Lung (tissue), 12 donors: Measurements from ENCODE around the gene GABRB2. TPM values are rescaled to one million over a fixed set of nuclear protein-coding genes. Genes with fewer than 3 reads are reported as not detected.
A peak's percentile ranks its signal among the peaks of the same experiment; 100 is the strongest.

Experiments used
- ATAC-seq: fragments of 200-7000 bp; cut with Tn5 transposase; one replicate; pipeline ENCODE4 v1.9.1; 2020; ENCODE audit warnings: moderate number of reproducible peaks; ENCODE audit not compliant: insufficient read depth, low FRiP score
- DNase-seq, 3 donors: peaks; one replicate each; pipeline ENCODE4 v3.0.0-alpha.2; 2013 to 2017
- H3K27ac ChIP-seq, 2 donors: one replicate each; pipeline ENCODE4 v1.5.1; 2013; ENCODE audit warnings: mild to moderate bottlenecking in 2 of 2, moderate library complexity in 2 of 2, control low read depth in 1 of 2, inconsistent platforms in 1 of 2, low read depth in 1 of 2, low read length in 1 of 2
- H3K27me3 ChIP-seq, 3 donors: one replicate each; pipeline ENCODE4 v1.5.1; 2013; ENCODE audit warnings: low read length in 2 of 3; ENCODE audit not compliant: control insufficient read depth in 3 of 3, insufficient read depth in 3 of 3
- H3K36me3 ChIP-seq, 4 donors: one replicate each; pipeline ENCODE4 v1.5.1; 2013; ENCODE audit warnings: low read length in 4 of 4, mild to moderate bottlenecking in 1 of 4, moderate library complexity in 1 of 4; ENCODE audit not compliant: control insufficient read depth in 4 of 4, insufficient read depth in 4 of 4
- H3K4me1 ChIP-seq, 5 donors: one replicate each; pipeline ENCODE4 v1.5.1; 2013; ENCODE audit warnings: low read length in 5 of 5, mild to moderate bottlenecking in 2 of 5, moderate library complexity in 1 of 5; ENCODE audit not compliant: control insufficient read depth in 5 of 5, insufficient read depth in 5 of 5
- H3K4me3 ChIP-seq: one replicate; pipeline ENCODE4 v1.5.1; 2013; ENCODE audit warnings: mild to moderate bottlenecking, control low read depth, moderate library complexity
- H3K9ac ChIP-seq, 2 donors: one replicate each; pipeline ENCODE4 v1.5.1; 2013; ENCODE audit warnings: low read length in 2 of 2, control low read depth in 1 of 2; ENCODE audit not compliant: insufficient read depth in 1 of 2
- H3K9me3 ChIP-seq, 4 donors: one replicate each; pipeline ENCODE4 v1.5.1; 2013; ENCODE audit warnings: low read length in 3 of 4, mild to moderate bottlenecking in 1 of 4, moderate library complexity in 1 of 4; ENCODE audit not compliant: control insufficient read depth in 4 of 4, insufficient read depth in 3 of 4
- WGBS, 2 donors: extraction: QIAGEN DNeasy Blood & Tissue Kit; methylation state at CpG; one replicate each; pipeline ENCODE4 v1.1.7; 2013; 5-methylcytosine and 5-hydroxymethylcytosine counted together
- polyA plus RNA-seq, 2 donors: library from polyadenylated mRNA; stranded (reverse); fragments of 200-250 nt; gene quantifications; one replicate each; pipeline ENCODE4 v1.2.1, GENCODE V29; 2013
- total RNA-seq, 2 donors: library from RNA; depleted of rRNA in 1 of 2; stranded (reverse); fragments of >200 nt in 1 of 2; gene quantifications; one replicate each; pipeline ENCODE4 v1.2.1, GENCODE V29; 2014 to 2021
- TF ChIP-seq, protein P1 (sequence below): IDR thresholded peaks from 2 replicates; pipeline ENCODE4 v1.5.1; 2012; ENCODE audit warnings: mild to moderate bottlenecking; ENCODE audit errors: control extremely low read depth, extremely low read depth
- donor health status: control.
- donor health status: control.
- donor health status: Bipolar disorder and iron deficiency.
- donor health status: healthy.
- donor health status: DM: yes; HTN: yes; CAD: no.

The GABRB2 gene
- total and polyA plus RNA-seq, 4 donors, result 0.28 to 6.8 (median 0.86) TPM

GRCh38 chr5:161306351-161306995 is 240.1 kb downstream of the GABRB2 start:
- no peak overlapping the region for H3K9ac ChIP-seq
- TF ChIP-seq, protein P1, sequence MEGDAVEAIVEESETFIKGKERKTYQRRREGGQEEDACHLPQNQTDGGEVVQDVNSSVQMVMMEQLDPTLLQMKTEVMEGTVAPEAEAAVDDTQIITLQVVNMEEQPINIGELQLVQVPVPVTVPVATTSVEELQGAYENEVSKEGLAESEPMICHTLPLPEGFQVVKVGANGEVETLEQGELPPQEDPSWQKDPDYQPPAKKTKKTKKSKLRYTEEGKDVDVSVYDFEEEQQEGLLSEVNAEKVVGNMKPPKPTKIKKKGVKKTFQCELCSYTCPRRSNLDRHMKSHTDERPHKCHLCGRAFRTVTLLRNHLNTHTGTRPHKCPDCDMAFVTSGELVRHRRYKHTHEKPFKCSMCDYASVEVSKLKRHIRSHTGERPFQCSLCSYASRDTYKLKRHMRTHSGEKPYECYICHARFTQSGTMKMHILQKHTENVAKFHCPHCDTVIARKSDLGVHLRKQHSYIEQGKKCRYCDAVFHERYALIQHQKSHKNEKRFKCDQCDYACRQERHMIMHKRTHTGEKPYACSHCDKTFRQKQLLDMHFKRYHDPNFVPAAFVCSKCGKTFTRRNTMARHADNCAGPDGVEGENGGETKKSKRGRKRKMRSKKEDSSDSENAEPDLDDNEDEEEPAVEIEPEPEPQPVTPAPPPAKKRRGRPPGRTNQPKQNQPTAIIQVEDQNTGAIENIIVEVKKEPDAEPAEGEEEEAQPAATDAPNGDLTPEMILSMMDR, result no peak
- ATAC-seq, result no peak
- H3K27ac ChIP-seq, result no peak overlapping the region
- WGBS, 2 donors, result 62 to 81% methylated on average over 4 of the region's 4 CpGs
- H3K4me1 ChIP-seq, result no peaks in the 10 kb centered on the region
- peak in 1 of 3 donors; percentile 1 for DNase-seq
- H3K27me3 ChIP-seq, result no peaks in the 10 kb centered on the region
- H3K4me3 ChIP-seq, result no peak overlapping the region
- H3K36me3 ChIP-seq, result no peaks in the 10 kb centered on the region
- H3K9me3 ChIP-seq, result peaks cover 0 to 7% (median 0%) of the 10 kb centered on the region in 4 donors

DNA sequence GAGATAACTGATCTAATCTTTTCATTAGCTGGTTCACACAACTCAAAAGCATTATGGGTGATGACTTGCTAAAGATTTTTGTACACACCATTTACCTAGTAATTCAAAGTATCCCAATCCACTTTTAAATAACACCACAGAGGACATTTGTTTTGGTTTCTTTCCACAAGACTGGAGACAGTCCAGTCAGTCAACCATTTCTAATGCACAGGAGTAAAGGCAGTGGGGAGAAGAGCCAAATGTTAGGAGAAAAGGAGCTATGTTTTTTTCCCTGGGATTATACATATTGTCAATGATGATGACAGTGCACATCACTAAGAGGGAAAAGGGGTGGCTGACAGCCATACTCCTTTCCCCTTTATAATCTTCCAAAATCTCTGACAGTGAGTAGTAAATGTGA is 240.9 kb downstream of the GABRB2 start:
- Histone ChIP-seq H3K9ac (no peak overlapping the region), H3K4me3 (no peak overlapping the region), H3K27ac (no peak overlapping the region), H3K4me1 (no peaks in the 10 kb centered on the region), H3K9me3 (peaks cover 0 to 7% (median 0%) of the 10 kb centered on the region in 4 donors), H3K27me3 (no peaks in the 10 kb centered on the region), H3K36me3 (no peaks in the 10 kb centered on the region)
- ATAC-seq (no peak), DNase-seq (no peak)
- TF ChIP-seq, protein P1, result no peak

- no peak overlapping the region for H3K4me3 ChIP-seq
- H3K27me3 ChIP-seq, result no peaks in the 10 kb centered on the region
- no peak overlapping the region for H3K27ac ChIP-seq
- DNase-seq, result peak in 1 of 3 donors; percentile 14
- no peak for ATAC-seq
- H3K36me3 ChIP-seq, result no peaks in the 10 kb centered on the region
- no peaks in the 10 kb centered on the region for H3K4me1 ChIP-seq
- H3K9ac ChIP-seq, result no peak overlapping the region
- TF ChIP-seq, protein P1, result no peak
- no peaks in the 10 kb centered on the region for H3K9me3 ChIP-seq
- 80 to 83% methylated on average over 1 of the region's 1 CpG for WGBS, 2 donors
Observed at GRCh38 chr5:161302559-161302958, 244.0 kb downstream of the GABRB2 start.

GRCh38 chr5:161301586-161301985 is 244.9 kb downstream of the GABRB2 start:
- TF ChIP-seq, protein P1, result no peak
- 80 to 84% methylated on average over 2 of the region's 2 CpGs for WGBS, 2 donors

More at GRCh38 chr5:161301586-161301985, 244.9 kb downstream of the GABRB2 start:
- Histone ChIP-seq H3K9ac (no peak overlapping the region), H3K27me3 (no peaks in the 10 kb centered on the region), H3K4me3 (no peak overlapping the region), H3K27ac (no peak overlapping the region), H3K4me1 (no peaks in the 10 kb centered on the region), H3K36me3 (no peaks in the 10 kb centered on the region), H3K9me3 (no peaks in the 10 kb centered on the region)
- no peak for DNase-seq
- no peak for ATAC-seq
